ENCODE results near the gene ESPN. TPM values are rescaled to one million over a fixed set of nuclear protein-coding genes. Genes with fewer than 3 reads are reported as not detected.
"Not testable (repeated sequence)": the region's sequence is repeated elsewhere in the genome, so short reads cannot be mapped to it uniquely, and the experiment has no call there.

ESPN gene
- total RNA-seq, 2 experiments from 2014 or later = 0.39 to 0.44 TPM

DNA sequence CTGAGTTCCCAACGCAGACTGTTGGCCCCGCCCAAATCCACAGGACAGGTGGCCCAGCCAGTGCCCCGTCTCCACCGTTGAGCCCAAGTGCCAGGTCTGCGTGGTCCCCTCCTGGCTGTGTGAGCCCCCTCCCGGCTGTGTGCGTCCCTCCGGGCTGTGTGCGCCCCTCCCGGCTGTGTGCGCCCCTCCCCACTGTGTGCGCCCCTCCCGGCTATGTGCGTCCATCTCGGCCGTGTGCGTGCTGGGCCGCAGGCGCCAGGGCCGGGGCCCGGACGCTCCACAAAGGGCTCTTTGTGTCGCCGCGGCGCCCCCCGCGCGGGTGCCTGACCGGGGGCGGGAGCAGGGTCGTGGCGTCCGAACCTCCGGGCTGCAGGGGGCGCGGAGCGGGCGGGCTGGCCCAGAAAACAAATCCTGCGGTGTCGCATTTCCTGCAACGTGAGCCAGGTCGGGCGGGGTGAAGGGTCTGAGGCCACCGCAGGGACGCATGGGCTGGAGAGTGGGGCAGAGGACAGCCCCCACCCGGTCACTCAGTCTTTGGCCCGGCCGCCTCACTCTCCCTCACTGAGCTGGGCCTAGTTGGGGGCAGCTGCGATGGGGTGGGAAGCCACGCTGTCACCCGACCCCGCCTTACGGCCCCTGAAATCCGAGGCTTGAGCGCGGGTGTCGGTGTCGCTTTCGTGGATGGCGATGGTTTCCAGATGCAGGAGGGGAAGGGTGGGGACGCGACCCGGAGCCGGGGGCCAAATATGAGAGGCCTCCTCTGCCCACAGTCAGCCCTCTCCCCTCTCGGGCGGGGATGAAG, 22.6 kb downstream of the ESPN start:
- DNase-seq = no peak
- Mint-ChIP-seq H3K9me3 (no peaks in the 10 kb centered on the region), H3K27ac (no peak overlapping the region), H3K36me3 (no peaks in the 10 kb centered on the region), H3K4me1 (peaks cover 10% of the 10 kb centered on the region), H3K27me3 (peaks cover 64% of the 10 kb centered on the region), H3K4me3 (peak overlapping the region; percentile 25)

DNA sequence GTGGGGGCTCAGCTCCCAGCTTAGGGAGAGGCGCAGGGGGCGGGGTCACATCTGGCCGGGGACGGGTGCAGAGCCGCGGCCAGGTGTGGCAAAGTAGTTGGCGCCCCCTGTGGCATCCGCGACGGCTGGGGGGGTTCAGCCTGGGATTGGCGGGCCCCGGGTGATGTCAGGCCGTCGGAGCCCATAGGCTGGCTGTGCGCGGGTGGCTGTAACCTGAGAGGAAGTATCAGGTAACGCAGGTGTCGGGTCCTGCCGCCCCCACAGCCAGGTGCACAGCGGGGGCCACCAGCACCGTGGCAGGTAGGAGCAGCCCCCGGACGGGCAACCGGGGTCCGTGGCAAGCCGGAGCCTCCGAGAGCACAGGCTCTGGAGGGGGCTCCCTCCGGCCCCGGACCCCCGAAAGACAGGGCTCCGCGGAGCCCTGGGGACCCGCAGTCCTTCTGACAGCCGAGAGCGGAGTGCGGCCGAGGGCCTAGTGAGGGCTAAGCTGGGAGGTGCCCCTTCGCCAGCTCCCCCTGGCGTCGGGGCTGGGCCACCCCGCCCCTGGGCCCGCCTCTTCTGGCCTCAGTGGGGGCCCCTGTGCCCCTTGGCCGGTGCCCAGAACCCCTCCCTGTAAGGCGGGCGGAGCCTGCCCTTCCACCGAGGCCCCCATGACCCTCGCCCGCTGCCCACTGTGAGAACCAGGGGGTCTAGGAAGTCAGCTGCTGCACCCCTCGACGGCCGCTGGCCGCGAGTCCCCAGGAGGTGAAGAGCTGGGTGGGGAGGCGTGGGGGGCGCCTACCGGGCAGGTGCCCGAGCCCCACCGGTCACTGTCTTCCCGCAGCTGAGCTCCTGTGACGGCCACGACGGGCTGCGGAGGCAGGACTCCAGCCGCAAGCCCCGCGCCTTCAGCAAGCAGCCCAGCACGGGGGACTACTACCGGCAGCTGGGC, 23.5 kb downstream of the ESPN start:
- Mint-ChIP-seq H3K27me3 (peaks cover 70% of the 10 kb centered on the region), H3K4me1 (peaks cover 10% of the 10 kb centered on the region), H3K4me3 (peak overlapping the region; percentile 25), H3K36me3 (no peaks in the 10 kb centered on the region), H3K9me3 (no peaks in the 10 kb centered on the region), H3K27ac (no peak overlapping the region)
- DNase-seq = no peak

DNA sequence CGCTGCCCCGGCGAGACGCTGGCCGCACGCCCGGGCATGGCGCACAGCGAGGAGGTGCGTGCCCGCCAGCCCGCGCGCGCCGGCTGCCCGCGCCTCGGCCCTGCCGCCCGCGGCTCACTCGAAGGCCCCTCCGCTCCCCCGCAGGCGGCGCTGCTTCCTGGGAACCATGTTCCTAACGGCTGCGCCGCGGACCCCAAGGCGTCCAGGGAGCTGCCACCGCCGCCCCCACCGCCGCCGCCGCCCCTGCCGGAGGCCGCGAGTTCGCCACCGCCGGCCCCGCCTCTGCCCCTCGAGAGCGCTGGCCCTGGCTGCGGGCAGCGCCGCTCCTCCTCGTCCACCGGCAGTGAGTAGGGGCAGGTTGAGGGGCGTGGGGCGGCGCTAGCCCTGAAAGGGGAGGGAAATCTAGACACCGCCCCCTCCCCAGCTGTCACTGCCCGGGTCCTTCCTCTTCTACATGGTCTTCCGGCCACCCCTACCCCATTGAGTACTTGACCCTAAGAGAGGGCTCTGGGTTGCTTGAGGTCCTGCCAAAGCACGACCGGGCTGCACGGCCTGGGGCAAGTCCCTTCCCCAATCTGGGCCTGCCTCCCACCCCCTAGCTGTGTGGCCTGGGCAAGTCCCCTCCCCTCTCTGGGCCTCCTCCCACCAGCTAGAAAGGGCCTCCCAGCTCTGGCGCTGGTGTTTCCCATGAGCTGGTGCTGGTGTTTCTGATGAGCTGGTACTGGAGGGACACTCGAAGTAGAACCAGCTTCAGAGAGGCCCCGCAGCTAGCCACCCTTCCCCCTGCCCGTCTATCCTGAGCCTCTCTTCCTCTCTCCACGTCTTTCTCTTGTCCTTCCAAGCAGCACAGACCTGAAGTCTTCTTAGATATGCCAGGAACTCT, 24.4 kb downstream of the ESPN start:
- DNase-seq = no peak
- Mint-ChIP-seq H3K9me3 (no peaks in the 10 kb centered on the region), H3K4me3 (no peak overlapping the region), H3K27ac (no peak overlapping the region), H3K4me1 (peaks cover 10% of the 10 kb centered on the region), H3K27me3 (peaks cover 79% of the 10 kb centered on the region), H3K36me3 (no peaks in the 10 kb centered on the region)

DNA sequence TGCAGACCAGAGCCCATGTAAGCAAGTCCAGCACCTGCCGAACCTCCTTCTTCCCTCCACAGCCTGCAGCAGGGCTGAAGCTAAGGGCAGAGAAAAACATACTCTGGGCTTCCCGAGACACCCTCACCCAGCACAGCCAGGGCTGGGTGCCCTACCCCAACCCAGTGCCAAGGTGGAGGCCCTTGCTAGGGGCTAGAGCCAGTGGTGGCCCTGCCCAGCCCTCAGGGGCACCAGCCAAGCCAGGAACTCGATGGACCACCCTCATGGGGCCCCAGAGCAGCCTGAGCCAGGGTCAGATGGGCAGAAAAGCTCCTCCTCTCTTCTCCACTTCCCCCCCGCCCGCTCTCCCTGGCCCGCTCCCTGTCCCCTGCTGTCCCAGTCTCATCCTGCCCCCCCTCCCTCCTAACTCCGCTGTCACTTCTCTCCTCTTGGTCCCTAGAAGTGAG, 25.5 kb downstream of the ESPN start:
- Mint-ChIP-seq H3K9me3 (no peaks in the 10 kb centered on the region), H3K4me3 (no peak overlapping the region), H3K27me3 (peaks cover 76% of the 10 kb centered on the region), H3K36me3 (no peaks in the 10 kb centered on the region), H3K4me1 (peaks cover 10% of the 10 kb centered on the region), H3K27ac (no peak overlapping the region)
- no peak for DNase-seq

DNA sequence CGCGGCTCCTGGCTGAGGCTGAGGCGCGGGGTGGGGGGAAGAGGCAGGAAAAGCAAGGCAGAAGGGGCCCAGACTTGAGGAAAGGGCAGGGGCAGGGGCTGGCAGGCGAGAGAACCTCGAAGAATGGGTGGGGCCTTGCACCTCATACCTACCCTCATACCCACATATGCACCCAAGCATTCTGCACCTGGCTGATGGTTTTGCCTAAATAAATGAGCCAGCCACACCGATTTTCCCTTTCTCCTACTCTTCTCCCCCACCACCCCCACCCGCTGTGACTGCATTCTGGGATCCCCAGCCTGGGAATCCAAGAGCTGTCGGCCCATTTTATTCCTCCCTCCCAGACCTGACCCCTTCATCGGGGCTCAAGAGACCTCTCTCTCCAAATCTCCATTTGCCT, 25.9 kb downstream of the ESPN start:
- not testable (repeated sequence) for H3K9me3 Mint-ChIP-seq, H3K27ac Mint-ChIP-seq, DNase-seq, H3K36me3 Mint-ChIP-seq, H3K4me1 Mint-ChIP-seq, H3K4me3 Mint-ChIP-seq
- peaks cover 75% of the 10 kb centered on the region for H3K27me3 Mint-ChIP-seq

DNA sequence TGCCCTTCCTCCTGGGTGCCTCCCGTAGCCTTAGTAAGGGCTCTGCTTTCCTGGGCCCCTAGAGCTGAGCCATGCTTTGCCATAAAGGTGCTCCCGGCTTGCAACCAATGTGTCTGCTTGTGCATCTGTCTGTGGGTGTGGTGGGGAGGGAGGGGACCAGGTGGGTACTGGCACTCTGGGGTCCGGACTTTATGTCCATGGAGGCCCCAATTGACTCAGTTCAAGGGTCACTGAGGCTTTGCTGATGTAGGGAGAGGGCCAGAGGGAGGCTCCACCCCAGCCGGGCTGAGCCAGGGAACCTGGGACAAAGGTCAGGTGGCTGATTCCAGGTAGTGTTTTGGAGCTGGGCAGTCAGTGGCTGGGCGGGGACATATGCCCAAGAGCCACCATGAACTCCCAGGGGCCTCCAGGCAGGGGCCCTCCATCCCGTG, 26.4 kb downstream of the ESPN start:
- Mint-ChIP-seq H3K9me3 (no peaks in the 10 kb centered on the region), H3K4me3 (no peak overlapping the region), H3K27me3 (peaks cover 75% of the 10 kb centered on the region), H3K27ac (no peak overlapping the region), H3K4me1 (peaks cover 10% of the 10 kb centered on the region), H3K36me3 (no peaks in the 10 kb centered on the region)
- DNase-seq = no peak

DNA sequence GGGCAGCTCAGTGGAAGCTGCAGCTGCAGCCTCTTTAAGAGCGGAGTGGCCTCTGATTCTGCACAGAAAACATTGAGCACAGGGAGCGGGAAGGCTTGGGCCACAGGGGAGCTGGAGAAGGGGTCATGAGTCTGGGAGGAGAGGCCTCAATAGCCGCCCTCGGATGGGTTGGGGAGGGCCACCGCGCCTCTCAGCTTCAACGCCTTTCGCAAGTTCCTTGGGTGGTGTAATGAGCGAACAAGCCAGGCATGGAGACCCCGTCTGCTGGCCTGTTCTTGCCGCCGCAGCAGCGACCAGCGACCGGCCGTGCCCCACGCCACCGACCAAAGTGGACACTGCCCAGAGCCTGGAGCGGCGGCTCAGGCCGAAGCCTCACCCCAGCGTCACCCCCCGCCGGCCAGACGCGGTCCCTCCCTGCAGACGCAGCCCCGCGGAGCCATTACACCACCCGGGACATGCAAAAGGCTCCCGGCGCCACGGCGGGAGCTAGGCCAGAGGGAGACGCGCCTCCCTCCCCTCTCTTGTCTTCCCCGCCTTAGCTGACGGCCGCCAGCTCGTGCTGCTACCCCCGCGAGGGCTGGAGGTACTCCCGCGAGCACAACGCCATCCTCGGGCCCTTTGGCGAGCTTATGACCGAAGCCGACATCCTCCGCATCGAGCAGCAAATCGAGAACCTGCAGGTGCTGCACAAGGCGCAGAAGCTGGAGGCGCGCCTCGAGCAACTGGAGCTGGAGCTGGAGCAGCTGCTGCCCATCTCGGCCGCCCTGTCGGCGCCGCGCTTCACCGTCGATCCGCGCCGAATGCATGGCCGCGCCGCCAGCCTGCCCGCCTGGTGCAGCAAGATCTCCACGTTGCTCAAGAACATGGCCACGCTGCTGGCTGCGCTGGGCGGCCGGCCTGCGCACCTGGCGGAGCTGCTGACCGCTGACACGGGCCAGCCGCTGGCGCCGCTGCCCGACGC, 29.6 kb downstream of the ESPN start:
- not testable (repeated sequence) for H3K9me3 Mint-ChIP-seq, H3K36me3 Mint-ChIP-seq, H3K4me3 Mint-ChIP-seq, H3K27ac Mint-ChIP-seq, H3K4me1 Mint-ChIP-seq
- H3K27me3 Mint-ChIP-seq = peaks cover 60% of the 10 kb centered on the region
- peak; percentile 26 for DNase-seq

DNA sequence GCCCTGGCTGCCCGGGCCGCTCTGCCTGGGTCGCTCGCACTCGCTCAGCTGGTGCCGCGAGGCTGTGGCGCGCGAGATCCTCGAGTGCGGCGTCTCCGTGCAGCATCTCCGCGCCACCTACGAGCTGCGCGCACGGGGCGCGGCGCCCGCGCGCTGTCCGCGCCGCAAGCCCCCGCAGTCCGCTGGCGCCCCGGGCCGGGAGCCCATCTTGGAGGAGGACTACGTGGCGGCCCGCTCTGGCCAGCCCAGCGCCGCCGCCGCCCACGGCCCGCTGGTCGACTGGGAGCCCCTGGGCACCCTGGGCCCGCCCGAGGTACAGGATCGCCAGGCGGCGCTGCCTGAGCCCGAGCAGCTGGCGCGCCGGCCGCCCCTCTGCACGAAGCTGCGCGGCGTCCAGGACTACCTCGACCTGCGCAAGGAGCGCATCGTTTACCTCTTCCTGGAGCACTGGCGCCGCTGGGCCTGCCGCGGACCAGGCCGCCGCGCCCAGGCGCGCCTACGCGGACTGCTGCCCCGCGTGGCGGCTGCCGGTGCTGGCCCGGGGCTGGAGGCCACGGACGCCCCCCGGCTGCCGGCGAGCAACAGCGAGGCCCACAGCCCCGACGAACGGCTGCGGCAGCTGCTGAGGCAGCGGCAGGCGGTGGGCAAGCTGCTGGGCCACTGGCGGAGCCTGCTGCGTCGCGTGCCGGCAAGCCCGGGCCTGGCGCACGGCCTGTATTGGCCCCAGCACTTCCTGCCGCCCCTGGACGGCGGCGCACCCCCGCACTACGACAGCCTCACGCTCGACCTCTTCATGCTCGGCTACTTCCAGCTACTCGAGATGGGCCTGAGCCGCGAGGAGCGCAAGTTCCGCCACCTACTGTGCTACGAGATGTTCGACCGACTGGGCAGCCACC, 30.5 kb downstream of the ESPN start:
- Mint-ChIP-seq H3K27ac (no peak overlapping the region), H3K9me3 (no peaks in the 10 kb centered on the region), H3K27me3 (peaks cover 55% of the 10 kb centered on the region), H3K36me3 (no peaks in the 10 kb centered on the region), H3K4me1 (peaks cover 6% of the 10 kb centered on the region), H3K4me3 (no peak overlapping the region)
- peak; percentile 51 for DNase-seq

DNA sequence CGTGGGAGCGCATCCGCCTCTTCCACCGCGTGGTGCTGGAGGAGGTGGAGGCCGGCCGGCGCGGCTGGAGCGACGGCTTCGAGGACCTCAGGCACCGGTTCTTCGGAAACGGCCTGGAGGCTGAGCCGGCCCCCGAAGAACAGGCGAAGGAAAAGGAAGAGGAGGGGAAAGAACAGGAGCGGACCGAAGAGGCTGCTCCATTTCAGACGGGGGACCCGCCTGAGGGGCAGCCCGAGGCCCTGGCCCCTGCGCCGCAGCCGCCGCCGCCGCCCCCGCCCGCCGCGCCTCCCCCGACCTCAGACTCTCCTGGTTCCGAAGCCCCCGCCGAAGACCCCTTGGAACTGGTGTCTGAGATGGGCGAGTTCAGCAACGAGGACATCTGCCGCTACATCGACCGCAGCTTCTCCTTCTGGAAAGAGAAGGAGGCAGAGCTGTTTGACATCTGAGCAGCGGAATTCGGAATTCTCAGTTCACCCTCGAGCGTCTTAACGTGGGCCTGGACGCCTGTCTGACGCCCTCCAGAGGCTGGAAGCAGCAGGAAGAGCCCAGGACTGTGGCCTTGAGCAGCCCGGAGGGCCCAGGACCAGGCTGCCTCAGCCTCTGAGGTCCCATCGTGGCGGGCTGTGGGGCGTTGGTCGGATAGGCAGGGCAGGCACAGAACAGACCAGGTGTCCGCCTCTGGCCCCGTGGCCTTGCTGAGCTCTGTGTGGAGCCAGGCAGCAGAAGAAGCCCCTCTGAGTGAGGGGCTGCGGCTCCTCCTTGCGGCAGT, 31.4 kb downstream of the ESPN start:
- H3K36me3 Mint-ChIP-seq, DNase-seq, H3K4me3 Mint-ChIP-seq, H3K9me3 Mint-ChIP-seq, H3K27ac Mint-ChIP-seq: not testable (repeated sequence)
- peaks cover 47% of the 10 kb centered on the region for H3K27me3 Mint-ChIP-seq
- peaks cover 15% of the 10 kb centered on the region for H3K4me1 Mint-ChIP-seq

DNA sequence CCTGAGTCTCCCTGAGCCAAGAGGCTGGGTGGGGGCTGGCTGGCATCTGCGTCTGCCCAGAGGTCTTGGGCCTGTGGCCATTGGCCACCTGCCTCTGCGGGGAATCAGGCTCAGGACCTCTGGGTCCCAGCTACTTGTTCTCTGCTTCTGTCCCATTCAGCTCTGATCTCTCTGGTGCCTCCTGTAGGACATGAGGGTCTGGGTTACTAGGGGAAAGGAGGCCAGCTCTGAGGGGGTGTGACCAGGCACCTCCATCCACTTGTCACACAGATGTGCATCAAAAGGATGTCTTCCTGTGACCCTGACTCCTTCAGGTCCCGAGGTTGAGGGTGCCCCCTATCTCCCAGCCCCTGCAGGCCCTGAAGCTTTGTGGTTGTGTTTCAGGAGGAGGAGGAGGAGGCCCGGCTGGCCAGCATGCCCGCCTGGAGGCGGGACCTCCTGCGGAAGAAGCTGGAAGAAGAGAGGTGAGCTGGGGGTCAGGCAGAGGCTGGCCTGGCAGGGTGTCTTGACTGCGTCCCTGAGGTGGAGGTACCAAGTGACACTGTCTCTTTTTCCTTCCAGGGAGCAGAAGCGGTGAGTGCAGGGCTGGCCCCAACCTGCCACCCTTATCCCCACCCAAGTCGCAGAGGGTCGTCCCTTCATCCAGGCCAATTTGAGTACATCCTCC, 32.4 kb downstream of the ESPN start:
- peaks cover 42% of the 10 kb centered on the region for H3K27me3 Mint-ChIP-seq

DNA sequence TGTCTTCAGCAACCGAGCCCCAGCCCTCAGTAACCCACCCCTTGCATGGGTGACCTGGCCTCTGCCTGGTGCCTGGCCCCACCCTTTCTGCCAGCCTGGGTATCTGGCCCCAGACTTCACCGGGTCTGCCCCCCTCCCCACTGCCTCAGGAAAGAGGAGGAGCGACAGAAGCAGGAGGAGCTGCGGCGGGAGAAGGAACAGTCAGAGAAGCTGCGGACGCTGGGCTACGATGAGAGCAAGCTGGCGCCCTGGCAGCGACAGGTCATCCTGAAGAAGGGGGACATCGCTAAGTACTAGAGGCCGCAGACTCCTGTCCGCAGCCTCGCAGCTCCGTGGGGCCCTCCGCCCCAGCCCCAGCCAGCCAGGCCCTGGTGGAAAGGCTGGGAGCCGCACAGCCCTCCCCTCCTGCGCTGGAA, 35.3 kb downstream of the ESPN start:
- no peak for DNase-seq
- Mint-ChIP-seq H3K4me1 (peaks cover 43% of the 10 kb centered on the region), H3K9me3 (no peaks in the 10 kb centered on the region), H3K4me3 (peak overlapping the region; percentile 56), H3K36me3 (peaks cover 25% of the 10 kb centered on the region), H3K27me3 (peaks cover 16% of the 10 kb centered on the region), H3K27ac (peak overlapping the region; percentile 72)

More for the DNA sequence above, 32.4 kb downstream of the ESPN start:
- peaks cover 21% of the 10 kb centered on the region for H3K4me1 Mint-ChIP-seq
- no peak overlapping the region for H3K27ac Mint-ChIP-seq
- no peak for DNase-seq
- H3K4me3 Mint-ChIP-seq = no peak overlapping the region
- peaks cover 8% of the 10 kb centered on the region for H3K36me3 Mint-ChIP-seq
- H3K9me3 Mint-ChIP-seq = no peaks in the 10 kb centered on the region
